Coronary artery (tissue), 2 donors: ENCODE data around the gene ARHGAP23.

Experiments
- DNase-seq: peaks from one replicate; pipeline ENCODE4 v3.0.0-alpha.2; 2017; ENCODE audit warnings: low spot score
- H3K27ac ChIP-seq, 2 donors: fragments of 200-600 bp; sonication (generic); one replicate each; pipeline ENCODE4 v1.5.1; 2016 to 2019
- H3K4me3 ChIP-seq: fragments of 200-600 bp; sonication (generic); 2 replicates; pipeline ENCODE4 v1.5.1; 2016; ENCODE audit warnings: mild to moderate bottlenecking, moderate library complexity
- CTCF ChIP-seq: fragments of 200-600 bp; sonication (generic); IDR thresholded peaks from one replicate; pipeline ENCODE4 v1.5.1; 2019; ENCODE audit warnings: antibody characterized with exemption

ARHGAP23 gene

GRCh38 chr17:38504216-38504615 is 76.0 kb downstream of the ARHGAP23 start:
- no peak for TF ChIP-seq CTCF
- no peak for DNase-seq
- no peak overlapping the region for H3K27ac ChIP-seq
- no peak overlapping the region for H3K4me3 ChIP-seq

- no peak for TF ChIP-seq CTCF
- H3K27ac ChIP-seq: no peak overlapping the region
- H3K4me3 ChIP-seq: no peak overlapping the region
- no peak for DNase-seq
These were observed 79.2 kb downstream of the ARHGAP23 start for GRCh38 chr17:38507436-38507835.

- Histone ChIP-seq H3K27ac (no peak overlapping the region), H3K4me3 (no peak overlapping the region)
- DNase-seq: no peak
- TF ChIP-seq CTCF: no peak
These were observed 79.8 kb downstream of the ARHGAP23 start for GRCh38 chr17:38507921-38508569.

GRCh38 chr17:38508570-38508950 is 80.3 kb downstream of the ARHGAP23 start:
- no peak for TF ChIP-seq CTCF
- no peak for DNase-seq
- H3K4me3 ChIP-seq: no peak overlapping the region
- H3K27ac ChIP-seq: no peak overlapping the region

GRCh38 chr17:38508954-38509771 is 80.9 kb downstream of the ARHGAP23 start:
- Histone ChIP-seq H3K4me3 (peak overlapping the region; percentile 48), H3K27ac (no peak overlapping the region)
- TF ChIP-seq CTCF: peak; percentile 19
- no peak for DNase-seq

- Histone ChIP-seq H3K4me3 (peak overlapping the region; percentile 48), H3K27ac (no peak overlapping the region)
- TF ChIP-seq CTCF: no peak
- no peak for DNase-seq
These were observed 81.6 kb downstream of the ARHGAP23 start for GRCh38 chr17:38509772-38510420.
